ENCODE measurements around the gene PXDN.
"Not testable (repeated sequence)": the region's sequence is repeated elsewhere in the genome, so short reads cannot be mapped to it uniquely, and the experiment has no call there.

Gene PXDN

DNA sequence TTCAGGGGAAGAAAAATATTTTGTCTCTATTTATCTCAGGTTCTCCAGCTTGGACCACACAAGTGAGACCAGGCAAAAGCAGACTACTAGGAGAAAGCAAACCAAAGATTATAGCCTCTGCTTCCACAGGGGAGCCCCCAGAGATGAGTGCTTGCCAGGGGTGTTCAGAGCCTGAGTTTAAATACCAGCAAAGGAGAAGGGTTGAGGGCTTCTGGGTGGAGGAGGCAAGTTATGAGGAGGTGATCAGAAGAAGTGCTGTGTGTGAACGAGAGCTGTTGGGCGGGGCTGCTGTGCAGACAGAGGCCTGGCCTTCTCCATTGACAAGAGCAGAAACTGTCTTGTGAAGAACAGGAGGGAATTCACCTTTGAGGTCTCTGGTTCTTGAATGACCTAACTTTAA lies 32.8 kb upstream of the PXDN start:
- no peak for DNase-seq (ENCODE audit: low spot score)

GRCh38 chr2:1775511-1776035 lies 31.3 kb upstream of the PXDN start:
- DNase-seq (ENCODE audit: low spot score) = no peak

DNA sequence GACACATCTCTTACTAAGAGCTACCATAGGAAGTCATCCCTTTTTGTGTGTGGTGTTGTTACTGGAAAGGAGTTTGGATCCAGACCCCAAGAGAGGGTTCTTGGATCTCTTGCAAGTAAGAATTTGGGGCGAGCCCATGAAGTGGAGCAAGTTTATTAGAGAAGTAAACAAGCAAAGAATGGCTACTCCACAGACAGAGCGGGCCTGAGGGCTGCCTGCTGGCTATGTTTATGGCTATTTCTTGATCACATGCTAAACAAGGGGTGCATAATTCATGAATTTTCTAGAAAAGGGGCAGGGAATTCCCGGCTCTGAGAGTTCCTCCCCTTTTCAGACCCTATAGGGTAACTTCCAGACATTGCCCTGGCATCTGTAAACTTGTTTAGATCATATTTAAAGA lies 30.6 kb upstream of the PXDN start:
- no peak for DNase-seq (ENCODE audit: low spot score)

DNA sequence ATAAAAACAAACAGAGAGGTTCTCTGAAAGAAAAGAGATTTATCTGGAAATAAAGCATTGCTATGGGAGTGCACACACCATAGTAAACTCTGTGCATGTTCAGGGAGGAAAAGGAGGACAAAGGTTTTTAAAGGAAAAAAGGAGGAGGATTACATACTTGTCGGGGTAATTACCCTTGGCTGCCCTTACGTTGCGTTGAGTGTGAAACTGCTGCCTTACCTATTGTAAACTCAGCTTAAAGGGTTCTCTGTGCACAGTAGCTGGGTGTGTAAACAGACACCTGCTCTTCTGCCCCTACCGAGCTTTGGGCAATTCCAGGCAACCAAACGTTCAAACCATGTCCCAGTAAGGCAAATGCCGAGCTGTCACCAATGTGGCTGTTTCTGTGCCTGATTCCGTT lies 29.6 kb upstream of the PXDN start:
- no peak for DNase-seq (ENCODE audit: low spot score)

DNA sequence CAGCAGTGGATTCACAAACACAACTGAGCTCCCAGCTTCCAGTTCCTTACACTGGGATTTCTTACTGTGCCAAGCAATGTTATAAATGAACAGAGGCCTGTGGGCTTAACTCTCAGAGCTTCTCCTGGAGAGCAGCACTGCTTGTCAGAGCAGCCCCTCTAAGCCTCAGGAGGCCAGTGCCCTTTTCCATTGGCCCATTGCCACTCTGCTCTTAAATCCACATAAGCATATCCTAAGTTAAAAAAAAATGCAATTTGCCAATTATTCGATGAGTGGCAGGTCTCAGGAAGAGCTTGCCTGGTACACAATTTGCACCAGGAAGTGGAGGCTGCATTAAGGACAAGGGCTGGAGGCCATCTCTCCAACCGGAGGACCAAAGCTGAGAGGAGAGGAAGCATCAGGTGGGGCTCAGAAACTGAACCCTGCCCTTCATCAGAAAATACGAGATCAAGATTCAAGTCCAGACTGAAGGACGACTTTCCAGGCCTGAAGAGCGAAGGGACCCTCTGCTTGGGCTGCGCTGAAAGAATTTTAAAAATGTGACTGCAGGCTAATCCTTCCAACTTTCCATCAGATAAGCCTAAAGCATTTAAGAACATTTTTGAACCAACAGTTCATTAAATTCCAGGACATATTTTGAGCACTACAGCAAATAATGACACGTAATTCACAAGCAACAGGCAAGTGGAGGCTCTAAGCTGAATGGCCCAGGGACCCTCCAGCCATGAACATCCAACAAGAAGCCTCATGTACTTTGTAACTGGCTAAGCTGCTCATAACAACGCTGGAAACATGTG lies 28.4 kb upstream of the PXDN start:
- no peak for DNase-seq (ENCODE audit: low spot score)

- DNase-seq (ENCODE audit: low spot score) = no peak
Measured at GRCh38 chr2:1771626-1772280, 27.4 kb upstream of the PXDN start.

- no peak for DNase-seq (ENCODE audit: low spot score)
Measured at GRCh38 chr2:1770566-1771380, 26.5 kb upstream of the PXDN start.

- peak; percentile 80 for DNase-seq (ENCODE audit: low spot score)
Measured at GRCh38 chr2:1769703-1770422, 25.5 kb upstream of the PXDN start.

- no peak for DNase-seq (ENCODE audit: low spot score)
Measured at GRCh38 chr2:1767939-1768691, 23.8 kb upstream of the PXDN start.

GRCh38 chr2:1766851-1767811 lies 22.8 kb upstream of the PXDN start:
- DNase-seq (ENCODE audit: low spot score) = no peak

DNA sequence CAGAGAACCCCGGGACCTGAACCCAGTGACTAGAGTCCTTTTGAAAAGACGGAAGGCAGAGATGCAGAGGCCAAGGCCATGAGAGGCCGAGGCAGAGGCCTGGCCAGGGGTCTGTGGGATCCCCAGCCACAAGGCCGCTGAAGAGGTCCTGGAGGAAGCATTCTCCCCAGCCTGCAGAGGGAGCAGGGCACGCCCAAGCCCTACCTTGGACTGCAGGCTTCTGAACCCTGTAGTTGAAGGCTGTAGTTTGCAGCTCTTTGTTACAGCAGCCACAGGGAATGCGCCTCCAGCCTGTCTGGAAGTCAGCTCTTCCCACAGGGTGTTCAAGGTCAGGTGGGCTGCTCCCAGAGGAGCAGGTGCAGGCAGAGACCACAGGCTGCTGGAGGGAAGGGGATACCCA lies 22.1 kb upstream of the PXDN start:
- DNase-seq (ENCODE audit: low spot score) = no peak

- not testable (repeated sequence) for DNase-seq (ENCODE audit: low spot score)
Measured at GRCh38 chr2:1765201-1765600, 20.9 kb upstream of the PXDN start.

GRCh38 chr2:1759611-1759930 lies 15.3 kb upstream of the PXDN start:
- no peak for DNase-seq (ENCODE audit: low spot score)

- no peak for DNase-seq (ENCODE audit: low spot score)
Measured at GRCh38 chr2:1758774-1759610, 14.7 kb upstream of the PXDN start.

DNA sequence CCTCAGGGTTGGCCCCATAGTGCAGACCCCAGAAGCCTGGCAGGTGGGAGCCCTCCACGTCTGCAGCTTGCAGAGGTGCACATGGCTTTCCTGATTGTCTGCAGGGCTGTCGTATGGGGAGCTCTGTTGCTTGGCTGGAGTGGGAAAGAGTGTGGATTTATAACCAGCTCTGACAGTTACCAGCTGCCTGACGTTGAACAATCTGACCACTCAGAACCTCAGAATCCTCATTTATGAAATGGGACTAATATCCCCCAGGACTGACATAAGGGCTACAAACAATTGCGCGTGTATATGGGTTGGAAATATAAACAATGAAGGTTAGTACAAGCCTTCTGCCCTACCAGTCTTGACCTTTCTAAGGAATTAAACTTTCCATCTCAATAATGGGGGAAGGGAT lies 13.9 kb upstream of the PXDN start:
- no peak for DNase-seq (ENCODE audit: low spot score)

DNA sequence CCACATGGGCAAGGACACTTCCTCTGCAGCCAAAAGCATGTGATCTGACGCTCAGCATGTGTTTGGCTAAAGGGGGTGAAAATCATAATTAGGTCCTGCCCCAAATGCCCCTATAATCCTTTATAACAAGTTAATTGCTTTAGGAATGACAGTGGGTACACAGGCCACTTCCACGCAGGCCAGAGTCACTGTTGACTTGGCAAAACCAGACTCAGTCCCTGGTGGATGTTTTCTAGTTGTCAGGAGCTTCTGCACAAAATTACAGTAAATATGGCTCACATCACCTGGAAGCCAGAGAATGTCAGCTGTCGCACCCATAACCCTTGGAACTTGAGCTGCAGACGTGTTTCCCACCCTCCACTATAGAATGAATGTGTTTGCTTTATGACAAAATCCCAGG lies 13.3 kb upstream of the PXDN start:
- no peak for DNase-seq (ENCODE audit: low spot score)

GRCh38 chr2:1757146-1757545 lies 12.8 kb upstream of the PXDN start:
- not testable (repeated sequence) for DNase-seq (ENCODE audit: low spot score)

GRCh38 chr2:1756456-1756855 lies 12.1 kb upstream of the PXDN start:
- DNase-seq (ENCODE audit: low spot score) = no peak

DNA sequence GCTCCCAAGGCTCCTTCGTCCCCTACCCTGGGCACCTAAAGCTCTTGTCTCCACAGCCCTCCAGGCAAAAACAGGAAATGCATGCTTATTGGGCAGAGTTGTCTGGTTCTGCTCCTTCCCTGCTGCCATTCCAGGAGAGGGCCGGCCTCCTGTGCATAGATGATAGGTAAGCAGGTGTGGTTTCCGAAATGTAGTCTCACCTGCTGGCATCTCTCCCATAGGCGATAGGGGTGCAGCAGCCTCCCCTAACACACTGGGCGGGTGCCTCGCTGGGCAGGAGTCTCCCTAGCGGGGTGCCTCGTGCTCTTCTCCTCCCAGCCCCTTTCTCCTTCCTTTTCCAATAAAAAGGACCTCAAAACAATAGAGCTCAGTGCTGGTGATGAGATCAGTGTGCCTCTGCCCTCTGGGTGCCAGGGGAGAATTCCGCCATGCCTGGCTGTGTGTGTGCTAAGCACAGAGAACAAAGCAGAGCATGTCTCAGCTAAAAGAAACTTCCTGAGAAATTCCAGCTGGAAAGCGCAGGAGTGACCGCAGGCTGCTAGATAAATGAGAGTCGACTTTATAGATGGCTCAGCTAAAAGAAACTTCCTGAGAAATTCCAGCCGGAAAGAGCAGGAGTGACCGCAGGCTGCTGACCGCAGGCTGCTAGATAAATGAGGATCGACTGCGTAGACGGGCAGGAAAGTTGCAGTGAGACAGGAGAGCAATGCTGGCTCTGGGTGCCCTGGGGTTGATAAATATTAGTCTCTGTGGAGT lies 11.3 kb upstream of the PXDN start:
- no peak for DNase-seq (ENCODE audit: low spot score)
